Tongue (tissue), 2 donors: ENCODE measurements around the gene KCNIP4. TPM values are rescaled to one million over a fixed set of nuclear protein-coding genes. Genes with fewer than 3 reads are reported as not detected.

Source experiments
- DNase-seq: peaks from one replicate; pipeline ENCODE4 v3.0.0-alpha.2; 2015
- total RNA-seq: library from RNA; depleted of rRNA; stranded (reverse); fragments of >200 nt; gene quantifications from one replicate; pipeline ENCODE4 v1.2.3, GENCODE V29; 2014

Gene KCNIP4
- total RNA-seq, 1 donor from 2014 or later = 0.31 TPM

DNA sequence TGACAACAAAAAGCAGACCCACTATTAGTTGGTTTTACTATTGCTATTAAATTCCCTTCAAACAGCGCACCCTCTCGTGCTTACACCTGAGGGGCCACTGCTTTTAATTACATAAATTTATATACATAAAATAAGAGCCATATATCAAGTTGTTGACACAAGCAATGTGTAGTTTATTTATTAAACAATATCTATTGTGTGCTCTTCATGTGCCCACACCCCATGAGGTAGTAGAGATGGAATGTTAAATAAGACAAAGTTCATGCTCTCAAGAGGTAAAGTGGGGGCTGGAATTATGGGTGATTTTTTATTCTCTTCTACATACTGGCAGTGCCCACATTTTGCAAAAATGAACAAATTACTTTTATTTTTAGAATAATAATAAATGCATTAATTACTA, 47.3 kb downstream of the KCNIP4 start:
- DNase-seq = no peak

DNA sequence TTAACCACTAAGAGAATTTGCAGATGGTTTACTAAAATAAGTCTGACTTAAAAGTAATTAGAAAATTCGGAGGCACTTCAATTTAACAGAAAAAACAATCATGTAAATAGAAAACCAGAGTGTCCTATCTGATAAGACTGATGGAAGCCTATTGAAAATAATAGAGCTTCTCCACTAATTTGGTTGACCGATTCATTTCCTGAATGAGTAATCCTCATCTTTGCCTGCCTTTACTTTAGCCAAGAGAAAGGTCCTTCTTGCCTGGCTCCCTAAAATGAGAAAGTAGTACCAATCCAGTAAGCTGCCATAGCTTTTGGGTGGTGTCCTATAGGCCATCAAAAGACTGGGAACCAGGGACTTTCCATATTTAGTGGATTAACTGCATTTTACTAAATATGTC, 48.4 kb downstream of the KCNIP4 start:
- no peak for DNase-seq

- DNase-seq = no peak
These were observed 50.5 kb downstream of the KCNIP4 start for GRCh38 chr4:21898101-21898500.

DNA sequence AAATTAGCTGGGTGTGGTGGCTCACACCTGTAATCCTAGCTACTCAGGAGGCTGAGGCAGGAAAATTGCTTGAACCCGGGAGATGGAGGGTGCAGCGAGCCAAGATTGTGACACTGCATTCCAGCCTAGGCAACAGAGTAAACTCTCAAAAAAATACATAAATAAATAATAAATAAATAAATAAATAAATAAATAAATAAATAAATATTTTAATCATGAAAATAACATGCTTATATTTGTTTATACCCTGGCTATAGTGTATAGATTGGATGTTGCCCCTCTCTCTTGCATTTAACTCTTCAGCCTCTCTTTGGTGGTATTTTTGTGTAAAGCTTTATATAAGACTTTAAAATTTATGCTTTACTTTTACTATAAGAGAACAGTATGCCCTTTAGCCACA, 51.8 kb downstream of the KCNIP4 start:
- DNase-seq = no peak

DNA sequence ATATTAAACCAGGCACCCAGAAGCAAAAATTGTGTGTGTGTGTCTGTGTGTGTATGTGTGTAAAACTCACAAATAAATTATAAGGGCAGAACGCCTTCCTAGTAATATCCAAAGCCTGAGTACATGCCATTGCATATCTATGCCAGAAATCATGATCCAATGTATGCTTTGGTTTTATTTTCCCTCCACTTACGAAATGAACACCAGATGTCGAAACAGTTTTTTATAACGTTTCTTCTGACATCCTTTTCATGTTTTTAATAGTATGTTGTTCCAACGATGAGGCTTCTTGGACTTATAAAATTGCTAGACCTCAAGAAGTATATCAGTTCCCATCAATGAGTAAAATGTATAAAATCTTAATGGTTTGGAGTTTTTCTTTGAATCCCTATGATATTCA, 55.4 kb downstream of the KCNIP4 start:
- DNase-seq = peak; percentile 2

DNA sequence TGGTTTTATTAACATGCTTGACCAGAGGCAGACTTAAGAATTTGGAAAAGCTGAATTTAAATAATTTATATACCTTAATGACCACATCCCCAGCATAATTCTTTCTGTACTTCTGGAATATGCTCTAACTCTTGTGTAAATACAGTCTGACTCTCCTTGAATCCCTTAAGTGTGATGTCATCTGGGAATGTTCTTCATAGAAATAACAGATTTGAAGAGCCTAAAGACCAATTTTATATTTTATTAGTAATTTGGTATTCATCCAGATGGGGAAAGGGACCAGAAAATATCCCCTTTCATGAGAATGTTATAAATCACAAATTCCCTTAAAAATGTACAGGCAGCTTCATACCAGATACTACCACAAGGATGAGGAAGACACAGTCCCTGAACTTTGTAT, 58.3 kb downstream of the KCNIP4 start:
- no peak for DNase-seq

DNA sequence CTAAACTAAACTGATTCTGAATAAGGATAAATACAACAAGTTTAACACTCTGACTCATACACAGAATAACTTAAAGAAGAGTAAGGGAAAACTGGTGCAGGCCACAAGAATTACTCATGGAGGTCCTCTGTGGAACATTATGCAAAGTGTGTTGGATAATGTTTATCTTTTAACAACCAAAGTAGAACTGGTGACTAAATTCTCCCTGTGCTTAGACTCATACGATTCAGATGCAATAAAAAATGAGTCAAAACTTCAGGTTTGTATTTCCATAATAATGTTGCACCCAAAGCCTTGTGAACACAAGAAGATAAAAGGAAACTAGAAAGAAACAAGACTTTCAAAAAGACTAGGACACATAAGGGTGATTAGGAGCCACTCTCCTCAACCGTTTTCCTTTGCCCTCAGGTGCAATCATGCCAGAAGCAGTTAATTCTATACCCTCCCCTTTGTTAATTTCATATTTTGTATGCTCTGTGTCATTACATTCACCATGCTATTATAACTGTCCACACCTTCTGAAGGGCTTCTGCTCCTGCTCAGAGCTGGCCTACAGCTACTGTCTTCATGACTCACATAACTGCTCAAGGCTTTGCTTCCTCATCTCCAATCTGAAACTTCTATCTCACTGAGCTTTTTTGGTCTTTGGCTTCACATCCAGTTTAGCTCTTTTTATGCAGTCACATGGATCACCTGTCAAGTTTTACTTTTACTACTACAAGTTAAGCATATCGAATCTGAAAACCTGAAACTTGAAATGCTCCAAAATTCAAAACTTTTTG, 60.2 kb downstream of the KCNIP4 start:
- DNase-seq = no peak

DNA sequence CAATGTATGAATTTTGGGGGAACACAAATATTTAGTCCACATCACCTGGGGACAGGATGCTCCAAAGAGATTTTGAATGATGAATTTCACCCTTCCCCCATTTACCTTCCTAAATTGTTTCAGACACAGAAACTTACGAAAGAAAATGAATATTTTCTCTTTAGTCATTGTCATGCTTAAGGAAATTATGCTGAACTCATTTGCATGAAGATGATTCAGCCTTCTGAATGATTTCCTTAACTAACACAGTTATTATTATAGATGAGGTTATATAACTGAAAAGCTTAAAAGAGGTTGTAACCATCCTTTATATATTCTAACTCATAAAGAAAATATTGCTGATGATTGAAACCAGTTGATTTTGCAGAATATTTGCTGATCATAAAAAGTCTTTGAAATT, 61.1 kb downstream of the KCNIP4 start:
- no peak for DNase-seq

DNA sequence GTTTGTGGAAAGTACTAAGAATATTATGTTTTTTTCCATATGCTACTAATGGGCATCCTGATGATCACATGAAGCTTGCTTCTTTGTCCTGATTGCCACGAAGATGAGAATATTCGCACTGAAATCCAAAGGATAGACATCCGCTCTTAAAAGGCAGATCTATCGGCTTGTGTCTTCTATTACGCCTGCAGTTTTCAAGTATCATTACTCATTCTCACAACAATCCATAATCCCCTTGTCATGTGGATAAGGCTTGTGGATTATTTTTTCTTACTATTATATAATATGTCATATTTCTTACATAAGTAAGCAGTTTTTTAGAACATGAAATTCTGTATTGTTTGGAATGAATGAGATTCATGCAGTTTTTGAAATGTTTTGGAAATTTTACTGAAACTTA, 62.8 kb downstream of the KCNIP4 start:
- no peak for DNase-seq

DNA sequence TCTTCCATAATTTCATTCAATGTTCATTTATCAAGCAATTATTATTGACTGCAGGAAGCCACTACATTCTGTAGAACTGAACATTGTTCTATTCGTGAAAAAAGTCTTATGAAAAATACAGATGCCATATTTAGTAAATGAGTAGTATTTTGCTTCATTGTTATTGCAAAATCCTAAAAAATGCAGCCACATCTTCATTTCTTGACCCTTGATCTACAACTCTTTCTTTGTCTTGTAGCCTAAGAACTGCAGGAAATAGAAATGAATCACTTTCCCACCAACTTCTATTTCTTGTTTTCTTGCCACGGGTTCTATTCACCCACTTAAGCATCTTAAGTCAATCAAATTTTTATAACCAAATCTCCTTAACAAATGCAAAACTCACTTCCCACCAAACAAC, 63.3 kb downstream of the KCNIP4 start:
- no peak for DNase-seq

GRCh38 chr4:21884615-21885014, 64.0 kb downstream of the KCNIP4 start:
- no peak for DNase-seq

DNA sequence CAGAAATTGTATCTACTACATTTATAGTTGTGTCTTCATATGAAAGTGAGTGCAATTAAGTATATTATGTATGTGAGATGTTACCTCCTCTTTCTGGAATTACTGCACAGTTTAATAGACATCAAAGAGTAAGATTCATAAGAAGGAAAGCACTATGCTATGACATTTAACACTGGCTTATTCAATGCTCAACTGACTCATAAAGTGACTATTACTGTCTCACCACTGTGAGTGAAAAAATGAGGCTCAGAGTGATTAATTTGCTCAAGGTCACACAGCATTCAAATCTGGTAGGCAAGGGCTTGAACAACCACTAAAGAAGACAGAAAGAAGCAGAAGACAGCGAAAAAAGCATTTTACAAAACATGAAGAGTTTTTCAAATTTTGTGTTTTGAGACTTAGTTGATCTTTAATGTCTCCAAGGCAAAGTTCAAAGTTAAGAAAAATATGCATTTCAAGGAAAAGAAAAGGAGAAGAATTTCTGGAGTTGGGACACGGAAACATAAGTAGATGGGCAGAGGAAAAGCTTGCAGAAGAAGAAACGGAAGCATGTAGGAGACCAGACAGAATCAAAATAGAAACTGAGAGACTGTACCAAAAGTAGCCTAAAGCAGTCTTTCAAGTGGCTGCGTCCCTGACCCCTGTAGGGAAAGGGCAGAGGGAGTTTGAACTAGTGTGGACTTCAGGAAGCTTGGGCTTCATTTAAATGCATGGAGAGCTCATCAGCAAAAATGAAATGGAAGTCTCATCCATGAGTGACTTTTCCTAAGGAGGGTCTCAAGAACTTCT, 66.3 kb downstream of the KCNIP4 start:
- no peak for DNase-seq

- DNase-seq = no peak
These were observed 69.4 kb downstream of the KCNIP4 start for GRCh38 chr4:21879187-21879586.

GRCh38 chr4:21876711-21877110, 71.9 kb downstream of the KCNIP4 start:
- DNase-seq = no peak

GRCh38 chr4:21873145-21873544, 75.4 kb downstream of the KCNIP4 start:
- no peak for DNase-seq

DNA sequence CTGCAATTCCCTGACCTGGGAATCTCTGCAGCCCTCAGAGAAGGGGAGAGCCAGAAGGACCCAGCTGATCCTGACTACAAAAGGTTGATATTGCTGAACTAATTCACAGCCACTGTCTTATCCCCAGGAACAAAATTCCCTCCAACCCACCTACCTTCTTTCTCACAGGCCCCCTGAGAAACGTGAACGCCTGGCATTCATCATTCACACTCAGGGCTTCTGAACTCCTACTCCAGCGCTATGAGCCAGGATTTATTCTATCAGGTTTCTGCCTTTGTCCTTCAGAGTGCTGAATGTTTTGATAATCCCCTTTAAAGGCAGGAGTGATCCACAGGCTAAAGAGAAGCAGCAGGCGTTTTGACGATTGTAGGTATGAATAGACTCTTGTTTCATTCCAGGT, 76.5 kb downstream of the KCNIP4 start:
- no peak for DNase-seq

GRCh38 chr4:21869978-21870745, 78.4 kb downstream of the KCNIP4 start:
- DNase-seq = no peak

DNA sequence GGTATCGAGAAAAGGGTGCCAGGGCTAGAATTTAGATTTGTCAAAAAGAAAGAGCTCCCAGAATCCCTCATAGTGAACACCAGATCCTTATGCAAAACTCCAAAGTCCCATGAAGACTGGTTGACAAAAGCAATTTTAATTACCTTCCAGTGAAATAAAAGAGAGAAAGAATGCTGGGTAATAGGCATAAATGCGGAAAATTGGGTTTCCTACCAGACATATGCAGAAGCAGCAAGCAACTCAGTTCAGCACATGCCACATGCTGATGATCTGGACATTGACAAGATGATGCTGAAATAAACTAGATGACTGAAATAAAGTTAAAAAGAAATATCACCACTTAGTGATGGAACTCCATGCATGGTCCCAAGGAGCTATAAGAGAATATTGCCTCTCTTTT, 83.9 kb downstream of the KCNIP4 start:
- DNase-seq = no peak

GRCh38 chr4:21862917-21863316, 85.7 kb downstream of the KCNIP4 start:
- no peak for DNase-seq

- DNase-seq = no peak
These were observed 89.6 kb downstream of the KCNIP4 start for GRCh38 chr4:21858971-21859370.

DNA sequence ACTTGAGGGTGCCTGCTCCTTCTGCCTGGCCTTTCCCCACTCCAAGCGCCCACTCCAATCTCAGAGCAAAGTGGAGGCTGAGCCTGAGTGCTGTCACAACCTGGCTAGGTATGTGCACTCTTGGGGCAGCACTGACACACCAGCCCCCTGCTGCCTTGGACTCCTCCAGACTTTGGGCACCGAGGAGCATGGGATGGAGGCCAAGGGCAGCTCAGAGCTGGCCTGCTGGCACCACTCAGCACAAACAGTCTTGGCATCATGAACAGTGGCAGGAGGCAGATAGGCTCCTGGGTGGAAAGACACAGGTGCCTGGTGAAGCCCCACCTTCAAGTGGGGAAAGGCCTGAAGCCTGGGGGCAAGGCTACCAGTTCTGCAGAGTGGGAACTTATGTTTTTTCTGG, 91.8 kb downstream of the KCNIP4 start:
- no peak for DNase-seq

DNA sequence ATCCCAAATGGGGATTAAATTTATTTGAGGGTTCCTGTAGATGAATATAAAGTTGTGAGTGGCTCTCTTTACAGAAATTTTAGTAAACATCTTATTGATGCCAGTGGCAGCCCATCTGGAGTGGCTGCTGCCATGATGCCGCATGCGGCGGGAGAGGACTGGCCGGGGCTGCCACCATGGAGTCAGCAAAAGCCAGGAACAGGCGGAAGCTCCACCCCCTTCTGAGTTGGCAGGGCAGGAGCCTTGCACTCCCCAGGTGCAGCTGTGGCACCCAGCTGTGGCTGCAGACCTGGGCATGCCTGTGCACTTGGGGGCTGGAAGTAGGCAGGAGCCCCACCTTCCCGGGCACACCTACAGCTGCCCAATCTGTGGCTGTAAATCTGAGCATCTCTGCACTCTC, 92.3 kb downstream of the KCNIP4 start:
- DNase-seq = no peak

DNA sequence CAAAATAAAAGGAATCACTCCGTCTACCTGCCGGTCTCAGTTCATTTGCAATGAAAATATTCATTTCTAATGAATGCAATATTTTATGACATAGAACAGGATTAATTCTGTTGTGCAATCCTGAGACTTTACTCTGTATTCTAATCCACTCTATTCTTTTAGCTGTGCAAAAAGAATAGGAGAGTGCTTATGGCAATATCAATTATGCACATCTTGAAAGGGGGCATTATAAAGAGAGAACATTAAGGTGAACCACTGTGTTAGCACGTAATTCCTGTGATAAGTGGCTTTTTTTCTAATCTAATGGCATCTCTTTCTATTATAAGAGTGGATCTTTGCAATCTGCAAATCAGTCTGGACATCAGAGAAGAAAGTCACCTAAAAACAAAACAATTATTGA, 99.5 kb downstream of the KCNIP4 start:
- DNase-seq = no peak
